NCI-H2171 (cell line): ENCODE results near the gene MED29.
"Not testable (repeated sequence)": the region's sequence is repeated elsewhere in the genome, so short reads cannot be mapped to it uniquely, and the experiment has no call there.

Experiments used
- DNase-seq: peaks from one replicate; lab custom pipeline; 2025; lab: John Stamatoyannopoulos, UW

The MED29 gene

DNA sequence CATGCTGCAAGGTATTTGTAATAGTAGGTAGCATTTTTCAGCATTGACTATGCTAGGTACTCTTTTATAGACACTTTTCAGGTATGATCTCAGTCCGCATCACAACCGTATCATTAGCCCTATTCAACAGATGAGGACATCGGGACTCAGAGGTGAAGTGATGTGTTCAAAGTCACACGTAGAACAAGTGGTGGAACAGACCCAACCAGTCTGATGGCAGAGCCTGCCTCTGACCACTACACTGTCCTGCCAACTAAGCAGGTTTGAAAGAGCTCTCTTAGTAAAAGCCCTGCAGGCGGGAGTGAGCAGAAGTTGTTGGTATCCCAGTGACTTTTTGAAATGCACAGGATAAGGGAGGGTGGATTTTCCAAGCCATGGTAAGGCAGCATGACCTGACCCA, 20.4 kb upstream of the MED29 start:
- DNase-seq = no peak

DNA sequence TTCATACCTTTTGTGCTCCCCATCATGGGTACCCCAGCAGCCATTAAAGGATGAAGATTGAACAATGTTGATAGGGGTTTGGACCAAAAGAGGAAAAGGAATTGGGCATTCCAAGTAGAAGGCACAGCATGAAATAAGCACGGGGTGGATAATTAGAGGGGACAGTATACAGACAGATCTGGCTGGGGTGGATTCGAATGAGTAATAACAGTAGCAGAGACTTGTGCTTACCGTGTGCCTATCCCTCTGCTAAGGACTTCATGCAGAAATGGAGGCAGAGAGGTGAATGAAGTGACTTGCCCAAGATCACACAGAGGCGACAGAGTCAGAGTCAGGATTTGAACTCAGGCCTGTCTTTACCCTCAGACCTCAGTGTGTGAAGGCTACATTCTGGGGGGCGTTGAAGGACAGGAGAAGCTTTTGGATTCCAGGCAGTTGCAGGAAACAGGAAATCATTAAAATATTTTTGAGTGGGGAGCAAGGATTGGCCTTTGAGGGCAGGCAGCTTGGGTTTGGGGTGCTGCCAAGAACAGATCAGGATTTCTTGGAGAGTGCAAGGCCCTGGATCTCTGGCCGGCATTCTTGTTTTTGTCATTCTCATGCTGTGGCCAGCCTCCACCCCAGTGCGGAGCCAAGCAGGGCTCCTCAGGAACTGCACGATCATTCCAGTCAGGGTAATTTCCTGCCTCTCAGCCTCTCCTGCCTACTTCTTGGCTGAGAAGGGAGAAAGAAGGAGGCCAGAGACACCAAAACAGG, 19.0 kb upstream of the MED29 start:
- no peak for DNase-seq

DNA sequence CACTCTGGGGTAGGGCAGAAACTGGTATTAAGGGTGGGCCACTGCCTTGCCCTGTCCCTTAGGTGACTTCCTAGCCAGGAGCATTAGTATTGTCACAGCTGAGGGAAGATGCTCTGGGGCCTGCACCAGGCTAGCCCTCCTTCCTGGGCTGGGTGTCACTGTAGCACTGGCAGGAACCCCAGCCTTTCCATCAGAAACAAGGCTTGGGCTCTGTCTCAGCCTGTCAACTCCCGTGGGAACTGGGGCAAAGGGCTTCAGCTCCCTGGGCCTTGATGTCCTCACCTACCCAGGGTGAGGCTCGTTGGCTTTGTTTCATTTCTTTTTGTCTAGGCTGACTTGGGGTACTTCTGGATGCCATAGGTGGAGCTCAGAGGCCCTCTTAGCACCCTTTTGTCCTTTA, 18.2 kb upstream of the MED29 start:
- no peak for DNase-seq

DNA sequence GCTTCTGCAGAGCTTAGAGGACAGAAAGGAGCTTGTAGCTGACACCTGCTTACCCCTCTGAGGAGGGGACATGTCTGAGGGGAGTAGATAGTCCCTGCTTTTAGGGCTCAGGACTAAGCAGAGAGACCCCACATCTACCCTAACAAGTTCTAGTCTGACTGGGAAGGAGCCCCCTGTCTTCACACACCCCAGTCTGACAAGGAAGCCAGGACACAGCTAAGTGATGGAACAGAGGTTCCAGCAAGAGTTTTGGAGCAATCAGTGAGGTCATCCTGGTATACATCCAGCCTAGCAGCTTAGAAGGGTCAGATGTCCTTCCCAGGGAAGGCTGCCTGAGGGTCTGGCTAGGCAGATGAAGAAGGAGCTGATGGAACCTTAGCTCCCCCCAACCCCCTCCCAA, 15.2 kb upstream of the MED29 start:
- DNase-seq = no peak

DNA sequence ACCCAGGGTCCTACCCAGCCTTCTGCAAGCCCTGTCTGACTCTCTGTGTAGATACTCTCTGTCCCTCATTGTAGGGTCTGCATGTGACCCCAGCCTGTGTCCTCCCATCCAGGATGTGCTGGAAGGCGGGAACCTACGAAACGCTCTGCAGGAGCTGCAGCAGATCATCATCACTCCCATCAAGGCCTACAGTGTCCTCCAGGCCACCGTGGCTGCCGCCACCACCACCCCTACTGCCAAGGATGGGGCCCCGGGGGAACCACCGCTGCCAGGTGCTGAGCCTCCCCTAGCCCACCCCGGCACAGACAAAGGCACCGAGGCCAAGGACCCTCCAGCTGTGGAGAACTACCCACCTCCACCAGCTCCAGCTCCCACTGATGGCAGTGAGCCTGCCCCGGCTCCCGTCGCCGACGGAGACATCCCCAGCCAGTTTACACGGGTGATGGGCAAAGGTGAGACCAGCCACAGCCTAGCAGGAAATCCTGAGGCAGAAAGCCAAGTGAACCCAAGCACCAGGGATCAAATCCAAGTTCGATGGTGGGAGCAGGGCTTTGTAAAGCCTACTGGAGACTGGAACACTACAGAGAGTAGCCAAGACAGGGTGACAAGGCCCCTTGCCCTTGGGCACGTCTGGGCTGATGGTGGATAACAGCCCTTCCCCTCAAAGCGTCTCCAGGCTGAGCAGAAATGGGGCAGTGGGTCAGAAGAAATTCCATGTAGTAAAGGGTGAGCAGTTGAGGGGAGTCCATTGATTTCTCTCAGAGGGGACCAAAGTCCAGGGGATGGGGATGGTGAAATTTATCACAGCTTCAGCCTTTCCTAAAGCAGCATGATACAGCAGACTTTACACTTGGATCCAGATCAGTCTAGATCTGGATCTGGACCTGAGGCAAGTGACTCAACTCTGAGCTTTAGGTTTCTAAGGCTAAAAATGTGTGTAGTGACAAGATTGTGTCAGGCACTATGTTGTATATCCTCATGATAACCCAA, 13.5 kb upstream of the MED29 start:
- DNase-seq = no peak

DNA sequence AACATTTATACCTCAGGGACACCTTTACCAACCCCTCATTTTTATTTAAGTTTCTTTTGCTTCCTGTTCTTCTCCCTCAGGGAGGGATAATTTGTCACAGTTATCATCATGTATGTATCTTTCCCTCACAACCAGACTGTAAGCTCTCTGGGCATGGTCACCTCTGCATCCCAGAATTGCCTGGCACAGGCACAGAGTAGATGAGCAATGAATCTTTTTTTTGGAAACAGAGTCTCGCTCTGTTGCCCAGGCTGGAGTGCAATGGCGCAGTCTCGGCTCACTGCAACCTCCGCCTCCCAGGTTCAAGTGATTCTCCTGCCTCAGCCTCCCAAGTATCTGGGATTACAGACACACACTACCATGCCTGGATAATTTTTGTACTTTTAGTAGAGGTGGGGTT, 11.8 kb upstream of the MED29 start:
- DNase-seq = not testable (repeated sequence)

DNA sequence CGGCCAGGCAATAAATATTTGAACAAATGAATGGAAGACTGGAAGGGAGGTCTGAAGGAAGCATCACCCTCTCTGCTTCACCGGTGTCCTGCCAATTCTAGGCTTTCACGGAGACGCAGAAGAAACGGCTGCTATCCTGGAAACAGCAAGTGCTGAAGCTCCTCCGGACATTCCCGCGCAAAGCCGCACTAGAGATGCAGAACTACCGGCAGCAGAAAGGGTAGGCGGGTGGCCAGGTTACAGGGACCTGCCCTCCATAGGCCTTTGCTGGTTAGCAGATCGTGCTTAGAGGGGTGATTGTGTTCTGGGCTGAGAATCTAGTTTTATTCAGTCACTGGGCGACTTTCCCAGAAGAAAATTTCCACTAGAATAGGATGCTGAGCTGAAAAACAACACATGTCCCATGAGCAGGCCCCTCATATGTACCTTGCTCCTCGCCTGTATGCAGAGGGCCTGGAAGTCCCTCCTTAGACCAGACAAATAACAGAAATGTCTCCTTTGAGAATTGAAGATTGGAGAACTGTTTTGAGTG, 11.2 kb upstream of the MED29 start:
- DNase-seq = no peak

DNA sequence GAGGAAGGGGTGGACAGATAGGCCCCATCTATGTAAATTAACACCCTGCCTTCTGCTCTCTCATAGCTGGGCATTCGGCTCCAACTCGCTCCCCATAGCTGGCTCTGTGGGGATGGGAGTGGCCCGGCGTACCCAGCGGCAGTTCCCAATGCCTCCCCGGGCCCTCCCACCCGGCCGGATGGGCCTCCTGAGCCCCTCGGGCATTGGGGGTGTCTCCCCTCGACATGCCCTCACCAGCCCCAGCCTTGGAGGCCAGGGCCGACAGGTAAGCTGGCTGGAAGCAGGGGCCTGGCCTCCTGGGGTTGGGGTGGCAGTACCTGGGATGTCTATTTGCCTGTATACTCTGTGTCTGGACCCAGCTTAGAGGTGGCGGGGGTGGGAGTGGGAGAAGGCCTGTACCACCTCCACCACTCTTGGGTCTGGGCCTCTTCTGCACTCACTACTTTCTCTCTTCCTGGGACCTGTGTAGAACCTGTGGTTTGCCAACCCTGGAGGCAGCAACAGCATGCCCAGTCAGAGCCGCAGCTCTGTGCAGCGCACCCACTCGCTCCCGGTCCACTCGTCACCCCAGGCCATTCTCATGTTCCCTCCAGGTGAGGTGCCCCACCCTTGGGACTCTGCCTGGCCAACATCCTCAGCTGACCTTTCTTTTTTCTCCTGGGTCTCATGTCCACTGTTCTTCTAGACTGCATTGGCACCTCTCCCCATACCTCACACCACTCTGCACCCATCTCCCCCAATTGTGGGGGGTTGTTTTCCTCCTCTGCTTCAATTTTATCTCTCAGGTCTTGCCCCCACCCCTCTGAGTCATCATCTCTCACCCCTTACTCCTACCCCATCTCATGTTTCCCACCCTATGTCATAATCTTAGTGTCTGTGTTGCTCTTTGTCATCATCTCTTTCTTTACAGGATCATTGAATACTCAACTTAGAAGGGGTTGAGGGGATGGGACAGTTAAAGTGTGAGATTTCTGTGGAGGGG, 10.4 kb upstream of the MED29 start:
- DNase-seq = no peak

DNA sequence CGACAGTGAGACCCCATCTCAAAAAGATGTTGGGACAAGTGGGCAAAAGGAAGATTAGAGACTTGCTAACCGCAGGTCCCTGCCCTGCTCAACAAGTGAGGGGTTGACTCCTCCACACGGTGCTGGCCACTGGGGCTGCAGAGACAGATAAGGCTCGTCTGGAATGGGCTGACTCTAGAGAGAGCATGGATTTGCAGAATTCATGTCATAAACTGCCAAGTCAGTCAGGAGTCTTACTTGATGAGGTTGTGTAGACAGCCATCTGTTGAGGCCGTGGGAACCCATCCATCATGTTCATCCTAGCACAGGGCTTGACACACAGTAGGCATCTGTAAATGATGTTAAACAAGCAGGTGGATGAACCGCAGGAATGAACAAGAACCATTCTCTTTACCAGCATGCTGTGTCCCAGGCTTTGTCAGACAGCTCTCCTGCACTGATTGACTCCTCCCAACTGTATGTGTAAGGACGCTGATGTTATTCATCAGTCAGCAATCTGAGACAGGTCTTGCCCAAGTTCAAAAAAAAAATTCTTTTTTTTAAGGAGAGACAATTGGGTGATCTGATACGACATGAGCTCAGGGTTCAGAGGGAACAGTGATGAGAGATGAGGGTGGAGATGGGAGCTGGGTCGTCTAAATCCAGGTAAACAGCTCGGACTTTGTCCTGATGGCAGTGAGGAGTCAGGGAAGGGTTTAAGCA, 9.1 kb upstream of the MED29 start:
- no peak for DNase-seq

DNA sequence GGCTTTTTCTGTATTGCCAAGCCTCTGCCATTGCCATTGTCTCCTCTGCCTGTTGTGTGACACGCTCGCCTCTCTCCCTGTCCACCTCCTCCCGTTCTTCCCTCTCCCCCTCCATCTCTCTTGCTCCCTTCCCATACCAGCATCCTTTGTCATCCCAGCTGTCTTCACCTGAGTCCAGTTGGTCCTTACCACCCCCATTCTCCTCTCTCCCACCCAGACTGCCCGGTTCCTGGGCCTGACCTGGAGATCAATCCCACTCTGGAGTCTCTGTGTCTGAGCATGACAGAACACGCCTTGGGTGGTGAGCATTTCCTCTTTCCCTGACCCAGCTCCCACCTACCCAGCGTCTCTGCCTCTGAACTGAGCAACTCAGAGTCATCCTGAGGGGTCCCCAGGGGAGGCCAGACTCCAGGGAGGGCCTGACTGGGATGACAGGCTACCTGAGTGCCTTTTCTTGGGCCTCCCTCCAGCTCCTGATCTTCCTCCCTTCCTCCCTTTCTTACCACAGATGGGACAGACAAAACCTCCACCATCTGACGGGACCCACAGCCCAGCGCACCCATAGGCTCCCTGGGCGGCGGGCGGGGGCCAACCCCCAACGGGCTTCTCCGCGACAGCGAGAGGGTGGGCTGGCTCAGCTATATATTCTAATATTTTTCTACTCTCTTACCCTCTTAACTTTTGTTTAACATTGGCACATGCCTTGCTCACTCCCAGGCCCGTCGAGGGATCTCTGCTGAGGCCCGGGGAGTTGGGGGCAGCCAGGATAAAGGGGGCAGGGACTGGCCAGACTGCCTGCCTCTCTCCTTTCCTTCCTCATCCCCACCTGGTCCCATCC, 8.0 kb upstream of the MED29 start:
- DNase-seq = no peak

DNA sequence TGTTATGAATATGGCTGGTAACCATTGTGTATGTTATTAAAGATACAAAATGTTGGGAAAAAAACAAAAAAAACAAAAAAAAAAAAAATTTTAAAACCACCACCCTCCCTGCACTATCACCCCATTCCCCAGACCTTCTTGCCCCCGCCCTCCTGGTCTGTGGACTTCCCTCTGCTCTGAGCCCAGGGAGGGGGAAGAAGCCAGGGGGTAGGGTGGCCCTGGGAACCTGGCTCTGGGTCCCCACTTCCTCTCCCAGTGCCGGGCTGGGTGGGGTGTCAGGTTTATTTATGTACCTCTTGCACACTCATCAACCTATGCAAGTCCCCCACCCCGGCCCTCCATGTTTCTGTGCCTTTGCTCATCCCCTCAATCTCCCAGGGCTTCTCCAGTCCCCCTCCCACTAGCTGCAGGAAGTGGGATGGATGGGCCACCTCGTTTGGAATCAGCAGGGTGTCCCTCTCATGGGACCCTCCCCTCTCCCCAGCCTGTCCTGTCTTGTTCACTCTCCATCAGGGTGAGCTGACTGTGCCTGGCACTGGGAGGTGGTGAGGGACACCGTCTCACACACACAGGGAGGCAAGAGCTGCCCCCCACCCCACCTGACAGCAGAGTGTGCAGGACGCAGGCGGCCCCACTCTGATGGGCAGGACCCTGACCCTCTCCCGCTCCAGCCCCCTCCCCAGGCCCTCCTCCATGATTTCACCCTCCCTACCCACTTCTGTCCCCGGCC, 6.2 kb upstream of the MED29 start:
- no peak for DNase-seq

DNA sequence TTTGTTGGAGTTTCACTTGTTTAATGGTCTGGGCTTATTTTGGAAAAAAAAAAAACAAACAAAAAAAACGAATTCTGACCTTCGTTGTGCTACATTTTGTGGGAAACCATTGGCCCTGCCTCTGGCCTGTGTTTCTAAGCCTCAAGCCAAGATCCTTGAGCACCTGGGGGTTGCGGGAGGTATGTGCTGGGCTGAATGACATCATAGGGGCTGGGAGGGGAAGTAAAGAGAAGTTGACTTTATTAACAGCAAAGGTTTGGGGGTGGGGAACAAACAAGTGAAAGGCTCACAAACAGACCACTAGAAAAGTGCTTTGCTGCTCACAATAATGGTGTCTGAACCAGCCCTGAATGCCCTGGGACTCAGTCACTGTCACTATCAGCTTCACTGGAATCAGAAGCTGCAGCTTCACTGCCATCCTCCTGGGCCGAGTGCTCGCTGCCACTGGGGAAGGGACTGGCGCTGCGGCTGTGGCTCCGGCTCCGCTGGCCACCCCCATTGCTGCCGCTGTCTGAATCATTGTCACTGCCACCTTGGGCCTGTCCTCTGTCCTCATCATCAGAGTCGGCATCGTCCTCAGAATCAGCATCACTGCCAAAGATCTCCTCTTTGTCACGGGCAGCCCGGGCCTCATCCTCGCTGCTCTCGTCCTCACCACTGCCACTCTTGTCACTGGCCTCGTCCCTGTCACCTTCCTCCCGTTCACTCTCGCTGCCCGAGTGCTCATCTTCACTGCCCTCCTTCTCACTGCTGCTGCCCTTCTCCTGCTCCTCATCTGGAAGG, 5.4 kb upstream of the MED29 start:
- DNase-seq = no peak

DNA sequence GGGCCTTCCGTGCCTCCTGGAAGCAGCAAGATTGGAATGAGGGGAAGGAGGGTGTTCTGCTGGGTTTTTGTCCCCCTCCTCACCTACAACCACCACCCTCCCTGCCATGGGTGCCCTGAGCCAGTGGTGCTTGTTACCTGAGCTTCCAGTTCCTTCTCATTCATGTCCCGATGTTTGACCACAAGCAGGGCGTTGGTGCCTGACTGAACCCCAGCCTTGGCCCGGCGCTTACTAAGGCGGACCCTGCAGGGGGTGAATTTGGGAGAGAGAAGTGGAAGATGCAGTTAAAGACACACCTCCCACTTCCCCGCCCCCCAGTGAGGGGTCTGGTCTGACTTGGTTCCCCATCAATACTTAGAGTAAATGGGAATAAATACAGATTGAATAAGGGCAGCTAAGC, 4.6 kb upstream of the MED29 start:
- DNase-seq = no peak

DNA sequence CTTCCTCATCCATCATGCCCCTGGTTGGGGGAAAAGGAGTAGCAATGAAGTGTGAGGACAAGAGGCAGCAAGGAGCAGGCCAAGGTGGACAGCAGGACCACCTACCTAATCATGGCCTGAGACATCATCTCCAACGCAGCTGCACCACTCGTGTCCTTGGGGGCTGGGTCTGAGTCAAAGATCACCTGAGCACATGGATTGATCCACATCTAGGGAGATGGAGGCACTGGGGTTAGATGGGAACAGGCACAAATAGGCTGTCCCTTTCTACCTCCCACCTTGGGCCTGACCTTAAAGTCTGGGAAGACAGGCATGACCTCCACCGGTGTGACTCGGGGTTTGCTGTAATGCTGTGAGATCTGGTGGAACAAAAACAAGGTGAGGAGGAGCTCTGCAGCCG, 2.5 kb upstream of the MED29 start:
- no peak for DNase-seq

DNA sequence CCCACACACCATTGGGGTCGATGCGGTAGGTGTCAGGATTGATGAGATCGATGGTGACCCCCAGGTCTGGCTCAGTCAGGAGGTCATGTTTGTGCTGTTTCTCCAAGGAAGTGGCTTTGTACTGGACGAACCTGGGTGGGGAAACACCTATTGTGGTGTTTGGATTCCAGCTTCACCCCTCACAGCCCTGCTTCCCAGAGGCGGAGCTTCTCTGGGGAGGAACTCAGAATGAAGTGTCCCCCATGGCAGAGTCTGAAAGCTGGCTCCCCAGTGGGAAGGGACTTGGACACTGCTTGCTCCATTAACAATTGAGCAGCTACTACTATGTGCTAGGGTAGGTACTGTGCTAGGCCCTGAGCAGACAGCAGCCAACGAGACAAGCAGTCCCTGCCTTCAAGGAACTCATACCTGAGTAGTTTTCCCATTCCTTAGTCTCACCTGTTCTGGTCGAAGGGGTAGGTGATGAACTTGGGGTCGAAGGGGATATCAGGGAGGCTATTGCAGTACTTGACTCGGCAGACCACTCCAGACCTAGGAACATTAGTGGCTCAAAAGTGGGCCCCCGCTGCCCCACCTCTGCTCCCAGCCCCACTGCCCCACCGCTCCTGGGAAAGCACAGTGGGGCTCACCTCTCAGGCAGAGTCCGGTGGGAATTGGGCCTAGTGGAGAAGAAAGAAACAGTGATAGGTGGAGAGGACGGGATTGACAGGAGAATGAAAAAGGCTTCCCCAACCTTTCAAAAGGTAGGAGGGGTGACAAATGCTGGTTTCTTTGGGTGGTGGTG, 1.4 kb upstream of the MED29 start:
- DNase-seq = no peak

DNA sequence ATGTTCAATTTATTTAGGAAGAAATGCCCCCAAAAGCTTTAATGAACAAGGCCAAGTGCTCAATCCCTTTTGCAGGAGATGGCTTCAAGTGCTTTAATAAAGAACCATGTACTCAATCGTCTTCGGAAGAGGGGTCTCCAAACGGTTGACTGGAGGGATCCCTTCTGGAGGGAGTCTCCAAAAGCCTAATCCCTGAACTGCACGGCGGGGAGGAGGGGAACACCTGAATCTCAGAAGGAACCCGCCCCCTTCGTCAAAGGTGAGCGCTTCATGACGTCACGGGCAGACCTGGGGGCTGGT, 777 bp upstream of the MED29 start:
- no peak for DNase-seq

DNA sequence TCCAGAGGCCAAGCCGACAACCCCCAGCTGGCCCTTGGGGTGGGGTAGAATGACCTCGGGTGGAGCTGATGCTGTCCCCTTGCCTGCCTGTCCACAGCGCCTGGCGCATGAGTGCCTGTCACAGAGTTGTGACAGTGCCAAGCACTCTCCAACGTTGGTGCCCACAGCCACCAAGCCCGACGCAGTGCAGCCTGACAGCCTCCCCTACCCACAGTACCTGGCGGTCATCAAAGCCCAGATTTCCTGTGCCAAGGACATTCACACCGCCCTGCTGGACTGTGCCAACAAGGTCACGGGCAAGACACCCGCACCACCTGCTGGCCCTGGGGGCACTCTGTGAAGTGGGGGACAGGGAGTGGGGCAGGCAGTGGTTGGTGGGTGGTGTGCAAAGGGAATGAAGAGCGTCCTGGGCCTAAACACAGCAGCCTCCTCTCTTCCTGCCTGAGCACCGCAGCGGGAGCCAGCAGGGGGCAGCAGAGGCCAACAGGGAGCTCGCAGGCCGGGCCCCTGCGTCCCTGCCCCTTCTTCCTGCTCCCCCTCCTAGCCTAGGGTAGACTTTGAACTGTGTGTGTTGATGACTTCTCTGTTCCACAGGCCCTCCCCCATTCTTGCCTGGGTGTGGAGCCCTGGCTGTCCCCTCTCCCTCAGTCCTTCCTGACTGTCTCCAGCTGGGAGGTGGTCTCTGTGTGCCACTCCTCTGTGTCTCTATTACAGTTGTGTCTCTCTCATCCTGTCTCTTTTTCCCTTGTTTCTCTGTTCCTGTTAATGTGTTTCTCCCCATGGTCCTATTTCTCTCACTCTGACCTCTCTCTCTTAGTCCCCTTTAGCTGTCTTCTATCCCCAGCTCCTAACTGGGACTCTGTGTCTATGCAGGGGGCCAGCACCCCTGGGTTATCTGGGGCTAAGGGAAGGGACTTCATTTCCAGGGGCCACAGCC, 6.5 kb downstream of the MED29 start:
- DNase-seq = peak; percentile 51
